H9 (cell line): ENCODE data around the gene PTCD1. TPM values are rescaled to one million over a fixed set of nuclear protein-coding genes. Genes with fewer than 3 reads are reported as not detected.

Experiments used
- DNase-seq: peaks from one replicate; pipeline ENCODE4 v3.0.0-alpha.2; 2017
- H2AFZ ChIP-seq: one replicate; pipeline ENCODE4 v1.6.1; 2013; ENCODE audit warnings: mild to moderate bottlenecking, low read length, control low read depth, moderate library complexity
- H2AK5ac ChIP-seq: 2 replicates; pipeline ENCODE4 v1.6.1; 2013; ENCODE audit warnings: low read length, control low read depth, mixed read lengths; ENCODE audit not compliant: insufficient read length
- H2BK120ac ChIP-seq: one replicate; pipeline ENCODE4 v1.6.1; 2013; ENCODE audit warnings: low read depth, mild to moderate bottlenecking, low read length, control low read depth, inconsistent platforms; ENCODE audit not compliant: poor library complexity, severe bottlenecking
- H2BK12ac ChIP-seq: 2 replicates; pipeline ENCODE4 v1.6.1; 2013; ENCODE audit warnings: low read length, control low read depth, mixed read lengths, low read depth; ENCODE audit not compliant: insufficient read length
- H2BK15ac ChIP-seq: 2 replicates; pipeline ENCODE4 v1.6.1; 2013; ENCODE audit warnings: low read depth, low read length, control low read depth
- H2BK20ac ChIP-seq: one replicate; pipeline ENCODE4 v1.6.1; 2013; ENCODE audit warnings: low read depth, mild to moderate bottlenecking, low read length, control low read depth, inconsistent platforms; ENCODE audit not compliant: poor library complexity, severe bottlenecking
- H2BK5ac ChIP-seq: 2 replicates; pipeline ENCODE4 v1.6.1; 2013; ENCODE audit warnings: low read length, control low read depth, mixed read lengths; ENCODE audit not compliant: insufficient read length
- H3K14ac ChIP-seq: 2 replicates; pipeline ENCODE4 v1.6.1; 2013; ENCODE audit warnings: low read length, control low read depth; ENCODE audit not compliant: insufficient read depth
- H3K18ac ChIP-seq: 2 replicates; pipeline ENCODE4 v1.6.1; 2013; ENCODE audit warnings: low read depth, mild to moderate bottlenecking, mixed read lengths, low read length, control low read depth; ENCODE audit not compliant: insufficient read length
- H3K23ac ChIP-seq: 2 replicates; pipeline ENCODE4 v1.6.1; 2013; ENCODE audit warnings: low read length, control low read depth, mixed read lengths, low read depth; ENCODE audit not compliant: insufficient read length
- H3K23me2 ChIP-seq: 2 replicates; pipeline ENCODE4 v1.6.1; 2013; ENCODE audit warnings: low read depth, mild to moderate bottlenecking, mixed read lengths, low read length, control low read depth; ENCODE audit not compliant: insufficient read length, poor library complexity, severe bottlenecking
- H3K27ac ChIP-seq: 2 replicates; pipeline ENCODE4 v1.5.1; 2013; ENCODE audit warnings: low read length, control low read depth, mixed read lengths, low read depth; ENCODE audit not compliant: insufficient read length
- H3K27me3 ChIP-seq: 2 replicates; pipeline ENCODE4 v1.6.1; 2013; ENCODE audit warnings: low read length, control low read depth, inconsistent platforms; ENCODE audit not compliant: insufficient read depth
- H3K4ac ChIP-seq: 2 replicates; pipeline ENCODE4 v1.6.1; 2013; ENCODE audit warnings: low read depth, mild to moderate bottlenecking, control low read depth, inconsistent platforms, low read length, moderate library complexity
- H3K4me1 ChIP-seq: 2 replicates; pipeline ENCODE4 v1.6.1; 2013; ENCODE audit warnings: low read length, control low read depth, inconsistent platforms; ENCODE audit not compliant: insufficient read depth
- H3K4me2 ChIP-seq: 2 replicates; pipeline ENCODE4 v1.6.1; 2013; ENCODE audit warnings: low read length, control low read depth, mixed read lengths; ENCODE audit not compliant: insufficient read length, insufficient read depth
- H3K56ac ChIP-seq: 2 replicates; pipeline ENCODE4 v1.6.1; 2013; ENCODE audit warnings: low read depth, mild to moderate bottlenecking, mixed read lengths, low read length, control low read depth; ENCODE audit not compliant: insufficient read length
- H3K79me1 ChIP-seq: 2 replicates; pipeline ENCODE4 v1.6.1; 2013; ENCODE audit warnings: low read depth, mild to moderate bottlenecking, moderate library complexity, low read length, control low read depth, inconsistent platforms; ENCODE audit not compliant: insufficient read depth, poor library complexity, severe bottlenecking
- H3K79me2 ChIP-seq: 2 replicates; pipeline ENCODE4 v1.6.1; 2013; ENCODE audit warnings: low read length, control low read depth, inconsistent platforms; ENCODE audit not compliant: insufficient read depth
- H3K9ac ChIP-seq: 2 replicates; pipeline ENCODE4 v1.6.1; 2013; ENCODE audit warnings: low read length, control low read depth, mixed read lengths; ENCODE audit not compliant: insufficient read length; ENCODE audit errors: extremely low read depth
- H3K9me3 ChIP-seq: one replicate; pipeline ENCODE4 v1.6.1; 2013; ENCODE audit warnings: low read depth, low read length, inconsistent platforms; ENCODE audit not compliant: control insufficient read depth
- H3T11ph ChIP-seq: one replicate; pipeline ENCODE4 v1.6.1; 2013; ENCODE audit warnings: mild to moderate bottlenecking, low read length, control low read depth, inconsistent platforms
- H4K20me1 ChIP-seq: one replicate; pipeline ENCODE4 v1.6.1; 2013; ENCODE audit not compliant: control insufficient read depth, insufficient read length, insufficient read depth
- H4K5ac ChIP-seq: 2 replicates; pipeline ENCODE4 v1.6.1; 2013; ENCODE audit warnings: low read depth, mild to moderate bottlenecking, mixed read lengths, low read length, control low read depth; ENCODE audit not compliant: insufficient read length
- H4K8ac ChIP-seq: replicated peaks from 2 replicates; pipeline ENCODE4 v1.6.1; 2013; ENCODE audit warnings: low read length, control low read depth, mixed read lengths, low read depth; ENCODE audit not compliant: insufficient read length
- H4K91ac ChIP-seq: 2 replicates; pipeline ENCODE4 v1.6.1; 2013; ENCODE audit warnings: low read depth, mild to moderate bottlenecking, moderate library complexity, mixed read lengths, low read length, control low read depth; ENCODE audit not compliant: insufficient read length
- H3K27ac Mint-ChIP-seq, 3 experiments: 2 replicates in 2 of 3; 3 replicates in 1 of 3; pipeline ENCODE4 v1.8.0; 2020 to 2021; ENCODE audit warnings: mixed read lengths in 3 of 3, mild to moderate bottlenecking in 1 of 3, moderate library complexity in 1 of 3
- H3K27me3 Mint-ChIP-seq: 2 replicates; pipeline ENCODE4 v1.8.0; 2021; ENCODE audit warnings: low read depth, mild to moderate bottlenecking, moderate library complexity, mixed read lengths
- H3K36me3 Mint-ChIP-seq, 3 experiments: 2 replicates in 2 of 3; 3 replicates in 1 of 3; pipeline ENCODE4 v1.8.0; 2020 to 2021; ENCODE audit warnings: low read depth in 3 of 3, mixed read lengths in 3 of 3; ENCODE audit not compliant: insufficient read depth in 1 of 3
- H3K4me1 Mint-ChIP-seq, 2 experiments: 2 replicates each; pipeline ENCODE4 v1.8.0; 2020; ENCODE audit warnings: mixed read lengths in 2 of 2
- H3K4me3 Mint-ChIP-seq, 2 experiments: 2 replicates in 1 of 2; 3 replicates in 1 of 2; pipeline ENCODE4 v1.8.0; 2020 to 2021; ENCODE audit warnings: mild to moderate bottlenecking in 2 of 2, mixed read lengths in 2 of 2, moderate library complexity in 1 of 2
- H3K9me3 Mint-ChIP-seq, 2 experiments: 2 replicates in 1 of 2; 3 replicates in 1 of 2; pipeline ENCODE4 v1.8.0; 2020; ENCODE audit warnings: mild to moderate bottlenecking in 2 of 2, mixed read lengths in 2 of 2, moderate library complexity in 1 of 2
- CTCF ChIP-seq: fragments of 200-600 bp; sonication (generic); conservative IDR thresholded peaks from 3 replicates; pipeline ENCODE4 v1.8.0; 2021; ENCODE audit warnings: antibody characterized with exemption, mild to moderate bottlenecking
- WGBS: extraction: QIAGEN DNeasy Blood & Tissue Kit; methylation state at CpG from one replicate; pipeline ENCODE4 v1.1.7; 2013; ENCODE audit warnings: missing lambda C conversion rate, low lambda C conversion rate, mixed read lengths; ENCODE audit not compliant: insufficient read length; ENCODE audit errors: extremely low coverage; 5-methylcytosine and 5-hydroxymethylcytosine counted together
- total RNA-seq: library from RNA; stranded (reverse); gene quantifications from 2 replicates; pipeline ENCODE4 v1.2.1, GENCODE V29; 2021

The PTCD1 gene
- total RNA-seq, 1 experiment from 2014 or later, result 12.8 TPM

- Mint-ChIP-seq H3K36me3 (peaks cover 33 to 60% (median 52%) of the 10 kb centered on the region in 3 experiments), H3K4me1 (peaks cover 19 to 23% of the 10 kb centered on the region in 2 experiments), H3K9me3 (no peaks in the 10 kb centered on the region), H3K4me3 (peak overlapping the region; percentile 95 to 96), H3K27ac (peak overlapping the region; percentile 84 to 99 (median 98)), H3K27me3 (no peaks in the 10 kb centered on the region)
- H4K8ac ChIP-seq, result no peak overlapping the region
- no peak overlapping the region; the same call in 1 of the 2 replicates for H3K4ac ChIP-seq
- no peak for DNase-seq
- no peak overlapping the region for H2BK120ac ChIP-seq
- H3K23ac ChIP-seq, result no peak overlapping the region
- H3K9me3 ChIP-seq, result no peaks in the 10 kb centered on the region
- H3K79me1 ChIP-seq, result peaks cover 12% of the 10 kb centered on the region
- peak overlapping the region; percentile 23 for H4K5ac ChIP-seq
- no peak overlapping the region for H4K91ac ChIP-seq
- H3K9ac ChIP-seq, result peak overlapping the region; percentile 94
- H2AFZ ChIP-seq, result no peak overlapping the region
- H3K27ac ChIP-seq, result no peak overlapping the region
- peak overlapping the region; percentile 54 for H3K18ac ChIP-seq
- TF ChIP-seq CTCF, result no peak
- H3K4me1 ChIP-seq, result no peaks in the 10 kb centered on the region
- H3K56ac ChIP-seq, result no peak overlapping the region
- no CpG with 5 or more reads among the region's 28 CpGs for WGBS
- H4K20me1 ChIP-seq, result no peaks in the 10 kb centered on the region
- no peak overlapping the region for H2BK15ac ChIP-seq
- peaks cover 36% of the 10 kb centered on the region for H3K79me2 ChIP-seq
- peaks cover 16% of the 10 kb centered on the region for H3K23me2 ChIP-seq
- no peaks in the 10 kb centered on the region for H3K27me3 ChIP-seq
- no peak overlapping the region for H2AK5ac ChIP-seq
- H2BK20ac ChIP-seq, result no peak overlapping the region
- H3K14ac ChIP-seq, result peak overlapping the region; percentile 82
- no peak overlapping the region for H3T11ph ChIP-seq
- H2BK12ac ChIP-seq, result no peak overlapping the region
- H2BK5ac ChIP-seq, result no peak overlapping the region
- peak overlapping the region; percentile 91 for H3K4me2 ChIP-seq
These were observed 30.7 kb downstream of the PTCD1 start for GRCh38 chr7:99407872-99408378.
